Chondrocyte (in vitro differentiated cells): ENCODE data around the gene FERMT3. TPM values are rescaled to one million over a fixed set of nuclear protein-coding genes. Genes with fewer than 3 reads are reported as not detected.

Experiments
- DNase-seq: peaks from one replicate; pipeline ENCODE4 v3.0.0; 2021; ENCODE audit warnings: mixed read lengths, low spot score
- H3K27ac Mint-ChIP-seq: one replicate; pipeline ENCODE4 v1.8.0; 2021; ENCODE audit warnings: mild to moderate bottlenecking, moderate library complexity, mixed read lengths; ENCODE audit not compliant: unreplicated experiment
- H3K27me3 Mint-ChIP-seq: 2 replicates; pipeline ENCODE4 v1.8.0; 2021; ENCODE audit warnings: low read depth, mixed read lengths
- H3K36me3 Mint-ChIP-seq: 2 replicates; pipeline ENCODE4 v1.8.0; 2021; ENCODE audit warnings: low read depth, mixed read lengths
- H3K4me1 Mint-ChIP-seq: 2 replicates; pipeline ENCODE4 v1.8.0; 2021; ENCODE audit warnings: low read depth, mild to moderate bottlenecking, mixed read lengths
- H3K4me3 Mint-ChIP-seq: one replicate; pipeline ENCODE4 v1.8.0; 2021; ENCODE audit warnings: mild to moderate bottlenecking, moderate library complexity, mixed read lengths; ENCODE audit not compliant: unreplicated experiment
- H3K9me3 Mint-ChIP-seq: 2 replicates; pipeline ENCODE4 v1.8.0; 2021; ENCODE audit warnings: low read depth, mixed read lengths
- CTCF ChIP-seq: fragments of 200-600 bp; sonication (generic); IDR thresholded peaks from 2 replicates; pipeline ENCODE4 v1.5.0; 2021; ENCODE audit warnings: antibody characterized with exemption, mild to moderate bottlenecking, moderate library complexity
- total RNA-seq: library from RNA; stranded (reverse); gene quantifications from 3 replicates; pipeline ENCODE4 v1.2.1, GENCODE V29; 2021

FERMT3 gene
- total RNA-seq, 1 donor from 2014 or later = 1.5 TPM

- Mint-ChIP-seq H3K9me3 (no peaks in the 10 kb centered on the region), H3K36me3 (peaks cover 15% of the 10 kb centered on the region), H3K4me1 (peaks cover 20% of the 10 kb centered on the region), H3K4me3 (no peak overlapping the region), H3K27ac (peak overlapping the region; percentile 84), H3K27me3 (no peaks in the 10 kb centered on the region)
- TF ChIP-seq CTCF = no peak
- no peak for DNase-seq
Measured at GRCh38 chr11:64208086-64208795, 1.7 kb downstream of the FERMT3 start.

- Mint-ChIP-seq H3K27me3 (no peaks in the 10 kb centered on the region), H3K4me1 (peaks cover 19% of the 10 kb centered on the region), H3K4me3 (no peak overlapping the region), H3K36me3 (peaks cover 10% of the 10 kb centered on the region), H3K27ac (no peak overlapping the region), H3K9me3 (no peaks in the 10 kb centered on the region)
- DNase-seq = no peak
- no peak for TF ChIP-seq CTCF
Measured at GRCh38 chr11:64208796-64209562, 2.5 kb downstream of the FERMT3 start.

GRCh38 chr11:64209563-64209843, 3.0 kb downstream of the FERMT3 start:
- no peak for TF ChIP-seq CTCF
- H3K9me3 Mint-ChIP-seq = no peaks in the 10 kb centered on the region
- DNase-seq = no peak
- no peak overlapping the region for H3K27ac Mint-ChIP-seq
- peaks cover 6% of the 10 kb centered on the region for H3K36me3 Mint-ChIP-seq
- H3K4me1 Mint-ChIP-seq = peaks cover 13% of the 10 kb centered on the region
- no peak overlapping the region for H3K4me3 Mint-ChIP-seq
- H3K27me3 Mint-ChIP-seq = no peaks in the 10 kb centered on the region

- TF ChIP-seq CTCF = no peak
- peaks cover 3% of the 10 kb centered on the region for H3K36me3 Mint-ChIP-seq
- no peaks in the 10 kb centered on the region for H3K27me3 Mint-ChIP-seq
- no peak overlapping the region for H3K27ac Mint-ChIP-seq
- no peak for DNase-seq
- peaks cover 11% of the 10 kb centered on the region for H3K4me1 Mint-ChIP-seq
- H3K4me3 Mint-ChIP-seq = no peak overlapping the region
- H3K9me3 Mint-ChIP-seq = no peaks in the 10 kb centered on the region
Measured at GRCh38 chr11:64210301-64211020, 3.9 kb downstream of the FERMT3 start.

GRCh38 chr11:64211181-64211872, 4.8 kb downstream of the FERMT3 start:
- H3K4me3 Mint-ChIP-seq = no peak overlapping the region
- H3K27me3 Mint-ChIP-seq = no peaks in the 10 kb centered on the region
- H3K36me3 Mint-ChIP-seq = peaks cover 1% of the 10 kb centered on the region
- no peak for TF ChIP-seq CTCF
- no peak for DNase-seq
- no peaks in the 10 kb centered on the region for H3K9me3 Mint-ChIP-seq
- peaks cover 11% of the 10 kb centered on the region for H3K4me1 Mint-ChIP-seq
- no peak overlapping the region for H3K27ac Mint-ChIP-seq
